Prostate gland (tissue), 2 donors: Measurements from ENCODE around the gene HCRT.

Source experiments
- POLR2A ChIP-seq: fragments of 450-650 bp; IDR thresholded peaks from one replicate; pipeline ENCODE4 v1.6.1; 2016; ENCODE audit warnings: antibody characterized with exemption, mild to moderate bottlenecking
- POLR2AphosphoS5 ChIP-seq: sonication (generic); formaldehyde crosslinking; IDR thresholded peaks from one replicate; pipeline ENCODE4 v1.6.1; 2017; ENCODE audit warnings: antibody characterized with exemption
- TF ChIP-seq, protein P1 (sequence below), 4 experiments: fragments of 200-600 bp in 2 of 4; fragments of 450-650 bp in 2 of 4; sonication (generic) in 2 of 4; IDR thresholded peaks; 1 replicate in 3 of 4; 2 replicates in 1 of 4; pipeline ENCODE4 v1.5.1; 2016 to 2019; ENCODE audit warnings: antibody characterized with exemption in 4 of 4, mild to moderate bottlenecking in 2 of 4, moderate library complexity in 2 of 4

DNA sequence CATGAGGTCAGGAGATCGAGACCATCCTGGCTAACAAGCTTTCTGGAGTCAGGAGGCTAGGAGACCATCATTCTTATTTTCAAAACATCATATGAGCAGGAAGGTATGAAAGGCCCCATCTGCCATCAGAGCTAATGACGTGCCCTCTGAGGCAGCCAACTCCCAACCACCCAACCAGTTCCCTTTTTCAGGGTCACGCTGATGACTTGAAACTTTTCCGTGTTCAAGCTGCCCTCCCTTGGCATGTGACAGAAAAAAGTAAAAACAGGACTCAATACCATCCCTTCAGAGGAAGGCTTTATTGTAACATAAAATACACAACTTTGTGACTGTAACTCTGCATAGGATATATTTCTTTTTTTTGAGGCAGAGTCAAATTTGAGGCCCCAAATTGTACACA is 13.6 kb upstream of the HCRT start:
- TF ChIP-seq POLR2AphosphoS5, result no peak
- TF ChIP-seq, protein P1, sequence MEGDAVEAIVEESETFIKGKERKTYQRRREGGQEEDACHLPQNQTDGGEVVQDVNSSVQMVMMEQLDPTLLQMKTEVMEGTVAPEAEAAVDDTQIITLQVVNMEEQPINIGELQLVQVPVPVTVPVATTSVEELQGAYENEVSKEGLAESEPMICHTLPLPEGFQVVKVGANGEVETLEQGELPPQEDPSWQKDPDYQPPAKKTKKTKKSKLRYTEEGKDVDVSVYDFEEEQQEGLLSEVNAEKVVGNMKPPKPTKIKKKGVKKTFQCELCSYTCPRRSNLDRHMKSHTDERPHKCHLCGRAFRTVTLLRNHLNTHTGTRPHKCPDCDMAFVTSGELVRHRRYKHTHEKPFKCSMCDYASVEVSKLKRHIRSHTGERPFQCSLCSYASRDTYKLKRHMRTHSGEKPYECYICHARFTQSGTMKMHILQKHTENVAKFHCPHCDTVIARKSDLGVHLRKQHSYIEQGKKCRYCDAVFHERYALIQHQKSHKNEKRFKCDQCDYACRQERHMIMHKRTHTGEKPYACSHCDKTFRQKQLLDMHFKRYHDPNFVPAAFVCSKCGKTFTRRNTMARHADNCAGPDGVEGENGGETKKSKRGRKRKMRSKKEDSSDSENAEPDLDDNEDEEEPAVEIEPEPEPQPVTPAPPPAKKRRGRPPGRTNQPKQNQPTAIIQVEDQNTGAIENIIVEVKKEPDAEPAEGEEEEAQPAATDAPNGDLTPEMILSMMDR (IDR thresholded peaks at IDR 0.05), result no peak
- TF ChIP-seq POLR2A, result no peak
